ENCODE measurements around the gene RBSN.
A peak's percentile ranks its signal among the peaks of the same experiment; 100 is the strongest.

Gene RBSN

DNA sequence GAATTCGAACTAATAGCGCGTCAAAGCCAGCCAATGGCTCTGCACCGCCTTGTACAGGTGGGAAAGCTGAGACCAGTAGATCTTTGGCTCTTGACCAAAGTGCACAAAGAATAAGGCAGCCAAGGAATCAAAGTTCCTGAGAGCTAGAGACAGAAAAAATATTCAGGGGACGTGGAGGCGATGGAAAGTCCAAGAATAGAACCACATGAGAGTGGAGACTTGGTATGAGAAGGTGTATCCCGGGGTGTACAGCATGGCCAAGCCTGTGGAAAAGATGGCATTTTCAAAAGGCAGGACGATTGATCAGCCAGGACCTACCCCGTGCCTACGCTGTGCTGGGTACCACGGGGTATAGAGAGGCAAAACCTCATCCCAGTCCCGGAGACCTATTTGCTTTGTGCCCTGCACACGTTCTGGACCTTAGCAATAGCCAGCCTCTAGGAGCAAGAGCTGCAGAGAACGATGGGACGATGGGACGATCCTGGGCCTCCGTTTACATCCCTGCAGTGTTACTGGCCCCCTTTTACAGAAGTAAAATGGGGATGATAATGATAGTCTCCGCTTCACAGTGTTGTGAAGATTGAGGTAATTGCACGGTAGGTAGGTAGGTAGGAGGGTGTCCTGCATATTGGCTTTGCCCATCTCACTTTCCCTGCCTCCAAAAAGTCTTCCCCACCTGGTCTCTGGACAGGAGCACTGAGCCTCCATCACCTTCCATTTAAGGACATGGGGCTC lies 583 bp upstream of the RBSN start:
- no peak for DNase-seq

DNA sequence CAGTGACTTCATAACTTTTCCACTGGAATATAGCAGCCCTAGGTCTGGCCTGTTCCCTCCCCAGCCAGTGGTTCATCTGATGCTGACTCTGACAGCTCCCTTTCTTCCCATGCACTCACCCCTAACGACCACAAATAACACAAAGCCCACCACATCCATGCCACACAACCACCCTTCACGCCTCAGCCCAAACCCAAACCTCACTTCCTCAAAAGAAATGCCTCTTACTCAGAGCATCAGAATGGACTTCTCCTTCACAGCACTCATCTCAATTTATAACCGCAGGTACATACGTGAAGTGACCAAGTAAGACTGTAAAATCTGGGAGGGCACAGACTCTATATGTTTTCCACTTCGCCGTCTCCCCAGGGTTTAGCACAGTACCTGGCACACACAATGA lies 1.1 kb downstream of the RBSN start:
- DNase-seq, result peak; percentile 18 to 34

DNA sequence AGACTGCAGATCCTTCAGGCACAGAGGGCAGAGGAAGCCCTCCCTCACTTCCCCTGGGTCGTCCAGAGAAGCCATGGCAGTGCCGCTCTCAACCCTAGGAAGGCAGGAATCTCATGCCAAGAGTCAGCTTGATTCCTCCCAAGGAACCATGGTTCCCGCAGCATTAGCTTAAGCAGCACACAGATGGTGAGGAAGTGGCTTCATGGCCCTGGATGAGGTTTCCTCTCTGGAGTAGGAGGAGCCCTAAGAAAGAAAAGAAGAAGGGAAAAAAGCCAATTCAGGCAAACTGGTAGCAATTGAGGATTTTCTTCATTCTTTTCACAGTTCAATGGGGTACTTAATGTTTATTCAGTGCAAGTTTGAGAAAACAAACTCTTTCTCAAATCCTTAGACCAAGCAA lies 2.9 kb downstream of the RBSN start:
- DNase-seq, result no peak

DNA sequence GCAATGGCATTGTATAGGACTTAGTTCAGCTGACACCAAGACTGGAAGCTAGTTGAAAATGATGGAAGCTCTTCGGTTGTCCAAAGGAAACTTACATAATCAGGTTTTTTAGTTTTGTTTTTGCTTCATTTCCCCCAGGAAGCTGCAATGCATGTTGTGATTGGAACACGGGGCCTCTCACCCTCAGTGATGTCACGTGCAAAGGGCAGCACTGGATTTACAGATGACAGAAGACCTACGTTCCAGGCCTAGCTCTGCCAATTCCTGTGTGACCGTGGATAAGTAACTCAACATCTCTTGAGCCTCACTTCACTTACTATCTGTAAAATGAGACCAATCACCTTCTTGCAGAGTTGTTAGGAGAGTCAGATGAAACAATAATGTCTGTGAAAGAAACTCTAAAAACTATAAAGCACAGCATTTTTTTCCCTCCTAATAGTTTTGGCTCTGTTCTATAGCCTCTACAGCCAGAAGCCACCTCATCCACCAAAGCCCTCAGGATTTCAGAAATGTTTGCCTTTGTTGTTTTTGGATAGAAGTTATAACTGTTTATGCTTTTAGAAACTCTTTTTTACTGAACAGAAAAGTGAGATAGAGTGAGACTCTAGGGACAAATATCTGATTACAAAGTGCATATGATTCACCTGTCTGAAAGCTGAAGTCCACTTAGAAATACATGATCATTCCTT lies 4.6 kb downstream of the RBSN start:
- DNase-seq, result no peak

DNA sequence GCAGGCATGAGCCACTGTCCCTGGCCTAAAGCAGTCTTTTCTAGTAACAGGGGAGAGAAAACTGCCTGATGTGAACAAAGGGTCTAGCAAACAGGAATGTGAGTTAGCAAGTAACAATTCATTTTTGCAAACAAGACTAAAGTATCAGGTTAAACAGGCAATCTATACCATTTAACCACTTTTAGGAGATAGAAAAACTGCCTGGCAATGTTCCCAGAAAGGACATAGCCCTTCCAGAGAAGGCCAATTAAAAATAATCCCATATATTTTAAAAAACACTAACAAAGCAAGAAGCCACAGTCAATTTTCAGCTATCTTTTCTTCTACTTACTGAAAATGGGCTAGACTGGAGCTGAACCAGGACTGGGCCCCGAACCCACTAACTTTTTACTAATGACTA lies 6.3 kb downstream of the RBSN start:
- DNase-seq, result no peak

- DNase-seq, result no peak
These were observed 7.4 kb downstream of the RBSN start for GRCh38 chr3:15091575-15091974.

- no peak for DNase-seq
These were observed 9.7 kb downstream of the RBSN start for GRCh38 chr3:15089201-15089600.

GRCh38 chr3:15086699-15087098 lies 12.2 kb downstream of the RBSN start:
- no peak for DNase-seq

DNA sequence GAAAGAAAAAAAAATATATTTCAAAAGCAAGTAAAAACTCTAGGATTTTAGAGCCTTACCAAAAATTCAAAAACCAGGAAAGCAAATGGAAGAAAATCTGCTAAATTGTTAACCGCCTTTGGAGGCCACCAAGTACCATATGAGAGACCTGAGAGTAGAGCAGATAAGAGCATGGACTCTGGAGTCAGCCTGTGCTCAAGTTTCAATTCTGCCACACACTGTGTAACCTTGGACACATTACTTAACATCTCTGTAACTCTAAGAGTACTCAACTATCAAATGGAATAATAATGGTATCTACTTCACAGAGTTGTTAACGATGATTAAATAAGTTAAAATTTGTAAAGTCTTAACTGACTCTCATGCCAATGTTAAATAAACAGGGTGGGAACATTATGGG lies 12.7 kb downstream of the RBSN start:
- DNase-seq, result no peak

GRCh38 chr3:15083252-15083651 lies 15.7 kb downstream of the RBSN start:
- no peak for DNase-seq

DNA sequence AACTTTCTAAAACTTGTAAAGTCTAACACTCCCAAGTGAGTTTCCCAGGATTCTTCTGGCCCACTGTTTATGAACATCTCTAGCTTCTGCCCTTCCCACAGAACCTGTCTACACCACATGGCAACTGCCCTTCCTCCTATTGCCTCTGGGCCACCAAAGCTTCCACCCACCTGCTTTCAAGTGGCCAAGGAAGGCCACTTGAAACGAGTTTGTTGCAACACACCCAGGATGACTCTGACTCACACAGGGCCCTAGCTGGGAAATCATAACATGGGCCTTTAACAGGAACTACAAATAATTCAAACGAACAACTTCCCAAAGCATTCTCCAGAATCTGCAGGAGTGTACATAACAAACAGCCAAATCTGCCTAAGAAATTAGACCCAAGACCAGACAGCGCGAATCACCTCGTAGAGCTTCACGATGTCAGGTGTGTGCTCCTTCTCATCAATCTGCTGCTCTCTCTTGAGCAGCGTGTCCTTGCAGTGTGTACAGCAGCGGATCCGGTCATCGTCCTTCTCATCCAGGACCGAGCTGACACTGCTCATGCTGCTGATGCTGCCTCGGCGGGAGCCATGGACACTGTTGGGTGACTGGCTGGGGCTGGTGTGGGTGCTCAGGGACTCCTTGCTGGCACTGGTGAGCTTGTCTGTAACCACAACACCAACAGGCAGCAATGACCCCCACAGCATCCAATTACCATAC lies 16.8 kb downstream of the RBSN start:
- DNase-seq, result no peak

DNA sequence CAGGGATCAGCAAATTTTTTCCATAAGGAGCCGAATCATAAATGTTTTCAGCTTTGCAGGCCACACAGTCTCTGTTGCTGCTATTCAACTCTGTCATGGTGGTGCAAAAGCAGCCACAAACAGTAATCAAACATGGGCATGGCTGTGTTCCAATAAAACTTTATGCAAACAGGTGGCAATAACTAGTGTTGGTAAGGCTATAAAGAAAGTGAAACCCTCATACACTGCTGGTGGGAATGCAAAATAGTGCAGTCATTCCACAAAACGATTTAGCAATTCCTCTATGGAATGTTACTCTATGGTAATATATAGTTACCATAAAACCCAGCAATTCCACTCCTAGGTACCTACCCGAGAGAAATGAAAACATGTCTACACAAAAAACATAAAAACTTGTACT lies 19.9 kb downstream of the RBSN start:
- DNase-seq, result no peak

DNA sequence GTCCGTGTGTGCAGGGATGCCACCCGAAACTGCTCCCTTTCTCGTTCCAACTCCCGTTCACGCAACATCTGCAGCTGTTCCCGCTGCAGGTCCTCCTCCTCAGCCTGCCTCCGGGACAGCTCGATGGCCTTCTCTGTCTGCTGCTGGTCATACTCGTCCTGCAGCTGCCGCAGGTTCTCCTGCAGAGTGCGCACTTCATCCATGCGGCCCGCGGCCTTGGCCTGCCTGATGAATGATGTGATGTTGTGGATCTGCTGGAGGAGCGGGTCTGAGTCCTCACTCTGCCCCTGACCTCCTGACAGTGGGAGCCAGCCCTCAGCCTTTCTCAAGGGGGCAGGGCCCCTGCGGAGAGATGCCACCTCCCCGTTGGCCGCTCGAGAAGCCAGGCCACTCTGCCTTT lies 24.4 kb downstream of the RBSN start:
- no peak for DNase-seq

DNA sequence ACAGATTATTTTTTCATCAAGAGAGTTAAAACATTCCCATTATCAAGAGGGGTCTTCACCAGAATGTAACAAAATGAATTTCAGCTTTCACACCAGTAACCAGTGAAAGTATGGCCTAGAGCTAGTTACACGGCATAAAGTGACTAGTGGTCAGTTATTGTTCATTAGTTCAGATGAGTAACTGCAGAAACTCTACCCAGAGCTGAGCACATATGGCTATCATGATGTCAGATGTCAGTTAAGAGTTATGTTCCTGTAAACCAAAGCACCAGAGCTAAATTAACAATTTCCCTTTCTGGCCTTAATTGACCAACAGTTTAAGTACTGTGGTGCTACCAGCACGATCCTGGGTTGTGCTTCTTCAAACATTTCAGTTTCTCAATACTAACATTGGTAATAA lies 27.2 kb downstream of the RBSN start:
- no peak for DNase-seq

GRCh38 chr3:15069441-15069840 lies 29.5 kb downstream of the RBSN start:
- no peak for DNase-seq

DNA sequence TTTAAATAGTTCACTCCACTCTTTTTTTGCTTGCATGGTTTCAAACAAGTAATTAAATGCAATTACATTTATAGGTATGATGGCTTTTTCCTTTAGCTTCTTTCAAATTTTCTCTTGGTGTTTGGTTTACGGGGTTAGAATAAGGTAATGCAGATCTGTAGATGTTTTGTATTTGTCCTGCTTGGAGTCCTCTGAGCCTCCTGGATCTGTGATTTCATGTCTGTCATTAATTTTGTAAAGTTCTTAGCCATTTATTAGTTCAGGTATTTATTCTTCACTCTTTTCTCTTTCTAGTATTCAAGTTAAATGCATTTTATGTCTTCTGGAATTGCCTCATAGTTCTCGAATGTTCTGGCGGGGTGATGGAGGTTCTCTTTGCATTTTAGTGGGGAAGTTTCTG lies 32.5 kb downstream of the RBSN start:
- DNase-seq, result no peak

DNA sequence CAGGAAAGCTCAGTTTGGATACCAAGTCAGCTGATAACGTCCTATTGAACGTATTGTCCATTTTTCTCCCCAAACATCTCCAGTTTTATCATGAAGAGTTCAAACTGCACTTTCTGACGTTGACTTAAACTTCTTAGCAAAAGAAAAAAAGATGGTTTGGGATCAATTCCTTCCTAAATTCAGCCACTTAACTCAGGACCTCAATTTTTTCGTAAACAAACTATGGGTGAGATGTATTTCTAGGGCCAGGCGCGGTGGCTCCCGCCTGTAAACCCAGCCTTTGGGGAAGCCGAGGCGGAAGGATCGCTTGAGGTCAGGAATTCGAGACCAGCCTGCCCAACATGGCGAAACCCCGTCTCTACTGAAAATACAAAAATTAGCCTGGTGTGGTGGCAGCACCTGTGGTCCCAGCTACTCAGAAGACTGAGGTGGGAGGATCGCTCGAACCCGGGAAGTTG lies 33.4 kb downstream of the RBSN start:
- DNase-seq, result no peak

DNA sequence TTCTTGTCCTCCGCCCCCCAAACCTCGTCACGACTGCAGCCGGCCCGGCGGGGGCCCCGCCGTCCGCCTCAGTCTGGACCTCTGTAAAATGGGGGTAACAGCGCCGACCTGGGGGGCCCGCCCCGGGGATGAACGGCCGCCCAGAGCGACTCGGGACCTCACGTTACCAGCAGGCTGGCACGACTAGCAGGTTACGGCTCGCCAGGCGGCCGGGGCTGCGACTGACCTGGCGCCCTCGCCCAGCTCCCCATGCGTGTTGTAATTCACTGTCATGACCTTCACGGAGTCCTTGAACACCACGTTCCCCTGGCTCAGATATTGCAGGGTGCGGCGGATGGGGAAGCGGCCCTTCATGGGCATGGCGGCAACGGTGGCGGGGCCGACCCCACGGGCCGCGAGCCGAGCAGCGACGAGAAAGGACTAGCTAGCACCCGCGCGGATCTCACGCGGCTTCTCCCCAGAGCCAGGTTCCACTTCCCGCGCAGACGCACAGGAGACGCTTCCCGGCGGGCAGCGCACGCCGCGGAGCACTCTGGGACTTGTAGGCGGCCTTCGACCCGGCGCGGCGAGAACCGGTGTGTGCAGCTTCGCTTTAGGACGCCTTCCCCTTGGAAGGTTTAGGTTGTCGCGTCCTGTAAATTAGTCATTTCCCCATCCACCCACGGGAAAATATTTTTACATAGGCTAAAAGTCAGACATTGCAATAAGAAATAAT lies 34.0 kb downstream of the RBSN start, which contains the start of gene MRPS25:
Gene MRPS25, minus strand, starts transcription at position 481 of the 715 bp plus-strand sequence. Its CDS starts 121 bp downstream, at position 360.
- peak; percentile 81 to 84 for DNase-seq

DNA sequence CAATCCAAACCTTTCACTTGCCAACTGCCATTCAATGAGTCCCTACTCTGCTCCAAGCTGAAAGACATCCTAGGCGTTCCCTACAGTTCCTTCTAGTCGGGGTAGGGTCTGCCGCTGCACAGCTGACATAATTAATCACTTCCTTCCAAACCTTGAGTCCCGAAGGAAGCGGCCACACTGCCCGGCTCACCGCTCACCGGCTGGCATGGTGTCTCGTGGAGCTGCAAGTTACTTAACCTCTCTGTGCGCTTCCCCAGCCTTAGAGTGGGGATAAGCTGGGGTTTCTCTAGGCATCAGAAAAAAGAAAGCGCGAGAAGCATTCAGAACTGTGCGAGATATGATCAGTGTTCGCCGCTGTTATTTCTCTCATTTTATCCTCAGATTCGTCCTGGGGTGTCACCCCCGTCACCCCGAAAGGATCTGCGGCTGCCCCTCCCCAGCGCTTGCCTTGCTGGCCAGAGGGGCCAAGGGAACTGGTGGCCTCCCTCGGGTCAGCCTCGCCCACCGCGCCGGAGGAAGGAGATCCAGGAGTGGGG lies 34.6 kb downstream of the RBSN start:
- peak; percentile 12 to 18 for DNase-seq

GRCh38 chr3:15063656-15064286 lies 35.2 kb downstream of the RBSN start:
- DNase-seq, result no peak

DNA sequence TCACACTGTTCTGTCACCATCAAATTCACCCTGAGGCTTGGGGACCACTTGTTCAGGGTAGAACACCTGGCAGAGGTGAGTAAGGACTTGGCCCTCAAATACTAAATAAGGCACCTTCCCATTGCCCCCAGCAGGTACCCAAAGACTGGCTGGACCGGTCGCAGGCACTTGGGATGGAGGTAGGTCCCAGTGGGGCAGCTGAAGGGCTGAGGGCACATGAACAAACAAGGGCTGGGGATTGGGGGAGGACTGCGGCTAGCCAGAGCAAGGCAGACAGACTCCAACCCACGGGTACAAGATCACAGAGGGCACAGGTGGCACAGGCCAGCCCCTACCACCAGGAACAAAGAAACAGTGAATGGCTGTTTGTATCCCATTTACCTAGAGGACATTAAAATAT lies 35.7 kb downstream of the RBSN start:
- no peak for DNase-seq

GRCh38 chr3:15060029-15060428 lies 38.9 kb downstream of the RBSN start:
- no peak for DNase-seq
